GM12878 (cell line): ENCODE measurements around the gene ATP5ME. TPM values are rescaled to one million over a fixed set of nuclear protein-coding genes. Genes with fewer than 3 reads are reported as not detected.

ENCODE experiments used
- ATAC-seq: fragments of 200-7000 bp; cut with Tn5 transposase; 3 replicates; pipeline ENCODE4 v1.9.1; 2020; ENCODE audit warnings: mild to moderate bottlenecking, moderate library complexity
- BruUV-seq: library from RNA; stranded (reverse); fragments of 400-500 nt; replicated peaks from 2 replicates; lab custom pipeline; 2021; lab: Mats Ljungman, UMichigan
- CTCF ChIA-PET: fragments of 300-600 bp; sonication (Branson Sonifier 250); formaldehyde crosslinking; extraction: SDS; loops from one replicate; lab custom pipeline; 2021; ENCODE audit warnings: inconsistent platforms; lab: Yijun Ruan, JAX
- POLR2A ChIA-PET: fragments of 350-600 bp; formaldehyde crosslinking; extraction: SDS; loops from one replicate; lab custom pipeline; 2021; ENCODE audit warnings: inconsistent platforms; lab: Charles Lee
- RAD21 ChIA-PET: fragments of 300-600 bp; sonication (Branson Sonifier 250); formaldehyde crosslinking; loops from one replicate; lab custom pipeline; 2023; ENCODE audit warnings: antibody characterized with exemption; ENCODE audit not compliant: unreplicated experiment; lab: Charles Lee
- SMC1A ChIA-PET: fragments of 300-600 bp; sonication (Branson Sonifier 250); formaldehyde crosslinking; loops from one replicate; lab custom pipeline; 2023; ENCODE audit not compliant: unreplicated experiment, uncharacterized antibody; lab: Charles Lee
- DNase-seq: peaks from one replicate; pipeline ENCODE4 v3.0.0-alpha.2; 2011; ENCODE audit warnings: low read depth, low spot score
- FAIRE-seq: peaks from 3 replicates; lab custom pipeline; 2011; peaks lifted over from hg19 to GRCh38; lab: Jason Lieb, UNC
- H2AFZ ChIP-seq: 2 replicates; pipeline ENCODE4 v1.6.0; 2011; ENCODE audit warnings: low read depth, low read length, control low read depth; ENCODE audit not compliant: control insufficient read depth
- H3K27ac ChIP-seq: 2 replicates; pipeline ENCODE4 v1.5.1; 2011; ENCODE audit warnings: control low read depth; ENCODE audit not compliant: control insufficient read depth, insufficient read depth
- H3K27me3 ChIP-seq, 2 experiments: replicated peaks in 1 of 2; 2 replicates each; pipeline versions ENCODE4 v1.6.0 to v1.6.1; 2011; ENCODE audit warnings: low read length in 1 of 2; ENCODE audit not compliant: control insufficient read depth in 2 of 2, insufficient read depth in 2 of 2
- H3K36me3 ChIP-seq, 2 experiments: 2 replicates each; pipeline ENCODE4 v1.5.1; 2011; ENCODE audit warnings: low read length in 1 of 2; ENCODE audit not compliant: control insufficient read depth in 2 of 2, insufficient read depth in 2 of 2
- H3K4me1 ChIP-seq: 2 replicates; pipeline ENCODE4 v1.6.1; 2011; ENCODE audit warnings: mild to moderate bottlenecking, low read length, moderate library complexity, mixed read lengths; ENCODE audit not compliant: control insufficient read depth, insufficient read depth
- H3K4me2 ChIP-seq: 2 replicates; pipeline ENCODE4 v1.6.0; 2011; ENCODE audit warnings: control low read depth; ENCODE audit not compliant: control insufficient read depth, insufficient read depth
- H3K4me3 ChIP-seq: fragments of 200-600 bp; sonication (generic); 2 replicates; pipeline ENCODE4 v1.5.1; 2016
- H3K79me2 ChIP-seq: 2 replicates; pipeline ENCODE4 v1.6.0; 2011; ENCODE audit warnings: low read length; ENCODE audit not compliant: control insufficient read depth, insufficient read depth
- H3K9ac ChIP-seq: 2 replicates; pipeline ENCODE4 v1.8.0; 2011; ENCODE audit warnings: low read length, control low read depth, mixed read lengths; ENCODE audit not compliant: control insufficient read depth, insufficient read depth
- H3K9me3 ChIP-seq: replicated peaks from 3 replicates; pipeline ENCODE4 v1.5.1; 2011; ENCODE audit warnings: mild to moderate bottlenecking, low read length; ENCODE audit not compliant: control insufficient read depth, insufficient read depth
- H4K20me1 ChIP-seq: 2 replicates; pipeline ENCODE4 v1.6.0; 2011; ENCODE audit not compliant: control insufficient read depth, insufficient read depth
- BRCA1 ChIP-seq: IDR thresholded peaks from 2 replicates; pipeline ENCODE4 v1.6.1; 2011; ENCODE audit warnings: low read depth, low read length, improper control_type of control experiment
- CHD1 ChIP-seq: IDR thresholded peaks from 2 replicates; pipeline ENCODE4 v1.6.1; 2012; ENCODE audit warnings: low read depth, low read length, improper control_type of control experiment
- DPF2 ChIP-seq: fragments of 450-650 bp; IDR thresholded peaks from 2 replicates; pipeline ENCODE4 v1.6.1; 2017; ENCODE audit warnings: mild to moderate bottlenecking
- EGR1 ChIP-seq, 2 experiments: IDR thresholded peaks; 1 replicate in 1 of 2; 2 replicates in 1 of 2; pipeline ENCODE4 v1.6.1; 2011 to 2012; ENCODE audit warnings: low read depth in 2 of 2, low read length in 2 of 2, borderline replicate concordance in 1 of 2, mild to moderate bottlenecking in 1 of 2, moderate library complexity in 1 of 2
- FOXK2 ChIP-seq: fragments of 450-650 bp; IDR thresholded peaks from 2 replicates; pipeline ENCODE4 v1.6.1; 2017; ENCODE audit warnings: mild to moderate bottlenecking, moderate library complexity
- HDAC2 ChIP-seq: fragments of 200-600 bp; sonication (generic); IDR thresholded peaks from 2 replicates; pipeline ENCODE4 v1.6.1; 2017
- JUNB ChIP-seq: IDR thresholded peaks from 2 replicates; pipeline ENCODE4 v1.6.1; 2016; ENCODE audit warnings: antibody characterized with exemption, mild to moderate bottlenecking
- POLR2A ChIP-seq: IDR thresholded peaks from 2 replicates; pipeline ENCODE4 v1.6.1; 2011; ENCODE audit warnings: low read depth, mild to moderate bottlenecking, low read length
- TBL1XR1 ChIP-seq: IDR thresholded peaks from 2 replicates; pipeline ENCODE4 v1.6.1; 2012; ENCODE audit warnings: low read depth, low read length, improper control_type of control experiment
- TCF12 ChIP-seq: IDR thresholded peaks from 2 replicates; pipeline ENCODE4 v1.6.1; 2011; ENCODE audit warnings: low read depth, mild to moderate bottlenecking, low read length
- TCF7 ChIP-seq: IDR thresholded peaks from 2 replicates; pipeline ENCODE4 v1.6.1; 2014; ENCODE audit warnings: antibody characterized with exemption, borderline replicate concordance
- ZNF384 ChIP-seq: IDR thresholded peaks from 2 replicates; pipeline ENCODE4 v1.6.1; 2012; ENCODE audit warnings: low read depth, mild to moderate bottlenecking, low read length, improper control_type of control experiment, borderline replicate concordance
- WGBS: methylation state at CpG from one replicate; pipeline ENCODE4 v1.1.6; 2016; ENCODE audit warnings: low lambda C conversion rate; ENCODE audit not compliant: insufficient replicate concordance, insufficient coverage; ENCODE audit errors: missing lambda C conversion rate; 5-methylcytosine and 5-hydroxymethylcytosine counted together
- in situ Hi-C: fragments of 300-500 bp; cut with MboI; formaldehyde crosslinking; loops from 9 replicates; pipeline ENCODE4 v1.14.3; 2018; ENCODE audit warnings: mixed read lengths
- intact Hi-C: fragments of 100-400 bp; cut with micrococcal nuclease; formaldehyde crosslinking; loops from one replicate; pipeline ENCODE4 v1.14.2; 2022; ENCODE audit not compliant: unreplicated experiment
- polyA plus RNA-seq, 11 experiments: library from polyadenylated mRNA; depleted of rRNA in 4 of 11; unstranded in 6 of 11; stranded (reverse) in 5 of 11; fragments of >200 nt; fragmentation: Nextera tagmentation in 4 of 11; fragmentation: Illumina TruSeq in 1 of 11; extraction: Ambion mirVana in 4 of 11; extraction: Trizol in 1 of 11; gene quantifications; 1 replicate in 1 of 11; 2 replicates in 10 of 11; pipeline versions ENCODE4 v1.2.1 to v1.2.3, GENCODE V29; 2011 to 2016; ENCODE audit warnings: inconsistent platforms in 2 of 11, missing spikeins in 2 of 11, low read depth in 1 of 11
- total RNA-seq, 4 experiments: library from RNA; depleted of rRNA in 3 of 4; stranded (reverse); fragments of >200 nt in 3 of 4; fragmentation: Illumina TruSeq in 1 of 4; extraction: Trizol in 1 of 4; gene quantifications; 2 replicates each; pipeline versions ENCODE4 v1.2.1 to v1.2.3, GENCODE V29; 2013 to 2021
- TF ChIP-seq, protein P1 (sequence below): fragments of 450-650 bp; IDR thresholded peaks from 2 replicates; pipeline ENCODE4 v1.6.1; 2017; ENCODE audit warnings: mild to moderate bottlenecking, moderate library complexity
- TF ChIP-seq, protein P2 (sequence below): fragments of 450-650 bp; IDR thresholded peaks from 2 replicates; pipeline ENCODE4 v1.6.1; 2017; ENCODE audit warnings: mild to moderate bottlenecking
- TF ChIP-seq, protein P3 (sequence below): fragments of 450-650 bp; IDR thresholded peaks from 2 replicates; pipeline ENCODE4 v1.6.1; 2017; ENCODE audit warnings: low read depth, mild to moderate bottlenecking, moderate library complexity

Gene ATP5ME
- total and polyA plus RNA-seq, 10 of the 15 experiments (the other 5 are each of a cell fraction or from before 2014, with no cell fraction given), result 279 to 2,374 (median 509) TPM

DNA sequence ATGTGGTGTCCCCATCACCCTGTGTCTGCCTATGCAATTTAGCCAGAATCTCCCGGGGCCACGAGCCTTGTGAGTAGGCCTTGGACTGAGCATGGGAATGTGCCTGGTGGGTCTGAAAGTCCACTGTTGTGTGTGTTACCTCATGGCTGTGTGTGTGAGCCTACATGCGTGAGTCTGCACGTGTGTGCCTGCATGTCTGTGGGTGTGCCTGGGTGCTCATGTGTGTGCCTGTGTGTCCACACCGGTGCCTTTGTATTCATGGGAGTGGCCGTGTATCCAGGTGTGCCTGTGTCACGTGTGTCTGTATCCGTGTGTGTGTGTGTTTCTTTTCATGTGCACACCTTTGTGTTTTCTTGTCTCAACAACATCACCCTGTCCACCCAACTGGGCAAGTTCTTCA is 14.2 kb downstream of the ATP5ME start (continued):
- TF ChIP-seq TCF7, result no peak
- TF ChIP-seq, protein P1, sequence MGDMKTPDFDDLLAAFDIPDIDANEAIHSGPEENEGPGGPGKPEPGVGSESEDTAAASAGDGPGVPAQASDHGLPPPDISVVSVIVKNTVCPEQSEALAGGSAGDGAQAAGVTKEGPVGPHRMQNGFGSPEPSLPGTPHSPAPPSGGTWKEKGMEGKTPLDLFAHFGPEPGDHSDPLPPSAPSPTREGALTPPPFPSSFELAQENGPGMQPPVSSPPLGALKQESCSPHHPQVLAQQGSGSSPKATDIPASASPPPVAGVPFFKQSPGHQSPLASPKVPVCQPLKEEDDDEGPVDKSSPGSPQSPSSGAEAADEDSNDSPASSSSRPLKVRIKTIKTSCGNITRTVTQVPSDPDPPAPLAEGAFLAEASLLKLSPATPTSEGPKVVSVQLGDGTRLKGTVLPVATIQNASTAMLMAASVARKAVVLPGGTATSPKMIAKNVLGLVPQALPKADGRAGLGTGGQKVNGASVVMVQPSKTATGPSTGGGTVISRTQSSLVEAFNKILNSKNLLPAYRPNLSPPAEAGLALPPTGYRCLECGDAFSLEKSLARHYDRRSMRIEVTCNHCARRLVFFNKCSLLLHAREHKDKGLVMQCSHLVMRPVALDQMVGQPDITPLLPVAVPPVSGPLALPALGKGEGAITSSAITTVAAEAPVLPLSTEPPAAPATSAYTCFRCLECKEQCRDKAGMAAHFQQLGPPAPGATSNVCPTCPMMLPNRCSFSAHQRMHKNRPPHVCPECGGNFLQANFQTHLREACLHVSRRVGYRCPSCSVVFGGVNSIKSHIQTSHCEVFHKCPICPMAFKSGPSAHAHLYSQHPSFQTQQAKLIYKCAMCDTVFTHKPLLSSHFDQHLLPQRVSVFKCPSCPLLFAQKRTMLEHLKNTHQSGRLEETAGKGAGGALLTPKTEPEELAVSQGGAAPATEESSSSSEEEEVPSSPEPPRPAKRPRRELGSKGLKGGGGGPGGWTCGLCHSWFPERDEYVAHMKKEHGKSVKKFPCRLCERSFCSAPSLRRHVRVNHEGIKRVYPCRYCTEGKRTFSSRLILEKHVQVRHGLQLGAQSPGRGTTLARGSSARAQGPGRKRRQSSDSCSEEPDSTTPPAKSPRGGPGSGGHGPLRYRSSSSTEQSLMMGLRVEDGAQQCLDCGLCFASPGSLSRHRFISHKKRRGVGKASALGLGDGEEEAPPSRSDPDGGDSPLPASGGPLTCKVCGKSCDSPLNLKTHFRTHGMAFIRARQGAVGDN, result no peak

DNA sequence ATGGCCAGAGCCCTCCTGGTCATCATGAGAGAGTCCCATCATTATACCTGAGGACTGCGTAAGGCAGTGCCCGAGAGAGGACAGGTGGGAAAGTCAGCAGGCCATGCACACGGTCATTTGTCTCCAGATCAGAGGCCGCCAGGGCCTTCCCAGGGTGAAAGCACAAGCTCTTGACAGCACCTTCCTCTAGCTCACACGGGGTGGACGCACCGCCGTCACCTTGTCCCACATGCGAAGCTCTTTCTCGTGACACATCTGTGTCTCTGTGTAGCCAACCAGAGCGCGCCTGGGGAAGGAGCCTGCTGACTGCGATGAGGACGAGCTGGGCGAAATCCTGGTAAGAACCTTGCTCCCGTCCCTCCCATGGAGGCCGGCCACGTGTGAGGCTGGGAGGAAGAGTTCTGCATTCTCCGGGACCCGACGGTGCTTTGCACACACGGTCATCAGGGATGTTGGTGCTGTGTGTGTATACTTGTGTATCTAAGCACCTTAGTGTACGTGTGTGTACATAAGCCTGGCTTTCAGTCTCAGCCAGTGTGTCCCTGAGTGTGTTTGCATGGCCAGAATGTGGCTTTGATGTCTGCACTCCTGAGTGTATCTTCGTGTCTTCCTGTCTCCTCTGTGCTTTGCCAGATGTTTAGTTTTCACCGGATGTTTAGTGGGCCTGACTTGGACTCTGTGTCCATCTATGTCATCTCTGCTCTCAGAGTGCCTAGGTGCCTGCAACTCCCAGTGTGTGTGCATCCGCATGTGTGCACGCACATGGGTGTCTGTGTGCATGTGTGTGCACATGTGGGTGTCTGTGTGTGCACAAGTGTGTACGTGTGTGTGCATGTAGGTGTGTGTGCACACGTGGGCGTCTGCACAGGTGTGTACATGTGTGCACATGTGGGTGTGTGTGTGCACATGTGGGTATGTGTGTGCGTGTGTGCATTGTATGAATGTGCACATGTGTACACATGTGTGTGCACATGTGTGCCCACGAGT is 15.1 kb downstream of the ATP5ME start:
- POLR2A ChIA-PET, result no interaction called here
- no peak overlapping the region for H3K27ac ChIP-seq
- intact Hi-C loops (no loop called here), in situ Hi-C loops (no loop called here)
- BruUV-seq, result no TSS peak
- no peaks in the 10 kb centered on the region; the same call in 2 of the 3 replicates for H3K9me3 ChIP-seq
- no peaks in the 10 kb centered on the region for H4K20me1 ChIP-seq
- H3K4me3 ChIP-seq, result no peak overlapping the region
- H2AFZ ChIP-seq, result no peak overlapping the region
- ATAC-seq, result no peak
- H3K79me2 ChIP-seq, result no peaks in the 10 kb centered on the region; the same call in 1 of the 2 replicates
- no peaks in the 10 kb centered on the region for H3K4me1 ChIP-seq
- 75% methylated on average over 32 of the region's 32 CpGs for WGBS
- no peak overlapping the region for H3K9ac ChIP-seq
- no peak overlapping the region for H3K4me2 ChIP-seq
- no peaks in the 10 kb centered on the region for H3K27me3 ChIP-seq
- CTCF ChIA-PET, result no interaction called here
- RAD21 ChIA-PET, result no interaction called here
- no peaks in the 10 kb centered on the region for H3K36me3 ChIP-seq
- no peak for FAIRE-seq
- no peak for DNase-seq
- SMC1A ChIA-PET, result no interaction called here
- TF ChIP-seq DPF2 (no peak), ZNF384 (no peak), POLR2A (no peak; the same call in 1 of the 2 replicates), CHD1 (no peak), HDAC2 (no peak), BRCA1 (no peak), JUNB (no peak), TBL1XR1 (no peak), EGR1 (IDR thresholded peaks at IDR 0.05; ENCODE audit: borderline replicate concordance in 1 of 2, low read depth in 2 of 2, low read length in 2 of 2) (no peak), FOXK2 (no peak), TCF12 (no peak)
- TF ChIP-seq, protein P2, sequence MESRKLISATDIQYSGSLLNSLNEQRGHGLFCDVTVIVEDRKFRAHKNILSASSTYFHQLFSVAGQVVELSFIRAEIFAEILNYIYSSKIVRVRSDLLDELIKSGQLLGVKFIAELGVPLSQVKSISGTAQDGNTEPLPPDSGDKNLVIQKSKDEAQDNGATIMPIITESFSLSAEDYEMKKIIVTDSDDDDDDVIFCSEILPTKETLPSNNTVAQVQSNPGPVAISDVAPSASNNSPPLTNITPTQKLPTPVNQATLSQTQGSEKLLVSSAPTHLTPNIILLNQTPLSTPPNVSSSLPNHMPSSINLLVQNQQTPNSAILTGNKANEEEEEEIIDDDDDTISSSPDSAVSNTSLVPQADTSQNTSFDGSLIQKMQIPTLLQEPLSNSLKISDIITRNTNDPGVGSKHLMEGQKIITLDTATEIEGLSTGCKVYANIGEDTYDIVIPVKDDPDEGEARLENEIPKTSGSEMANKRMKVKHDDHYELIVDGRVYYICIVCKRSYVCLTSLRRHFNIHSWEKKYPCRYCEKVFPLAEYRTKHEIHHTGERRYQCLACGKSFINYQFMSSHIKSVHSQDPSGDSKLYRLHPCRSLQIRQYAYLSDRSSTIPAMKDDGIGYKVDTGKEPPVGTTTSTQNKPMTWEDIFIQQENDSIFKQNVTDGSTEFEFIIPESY, result no peak
- TF ChIP-seq, protein P3, sequence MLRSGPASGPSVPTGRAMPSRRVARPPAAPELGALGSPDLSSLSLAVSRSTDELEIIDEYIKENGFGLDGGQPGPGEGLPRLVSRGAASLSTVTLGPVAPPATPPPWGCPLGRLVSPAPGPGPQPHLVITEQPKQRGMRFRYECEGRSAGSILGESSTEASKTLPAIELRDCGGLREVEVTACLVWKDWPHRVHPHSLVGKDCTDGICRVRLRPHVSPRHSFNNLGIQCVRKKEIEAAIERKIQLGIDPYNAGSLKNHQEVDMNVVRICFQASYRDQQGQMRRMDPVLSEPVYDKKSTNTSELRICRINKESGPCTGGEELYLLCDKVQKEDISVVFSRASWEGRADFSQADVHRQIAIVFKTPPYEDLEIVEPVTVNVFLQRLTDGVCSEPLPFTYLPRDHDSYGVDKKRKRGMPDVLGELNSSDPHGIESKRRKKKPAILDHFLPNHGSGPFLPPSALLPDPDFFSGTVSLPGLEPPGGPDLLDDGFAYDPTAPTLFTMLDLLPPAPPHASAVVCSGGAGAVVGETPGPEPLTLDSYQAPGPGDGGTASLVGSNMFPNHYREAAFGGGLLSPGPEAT, result no peak
